Gastroesophageal sphincter (tissue), 4 donors: ENCODE data around the gene NIBAN1. TPM values are rescaled to one million over a fixed set of nuclear protein-coding genes. Genes with fewer than 3 reads are reported as not detected.

Source experiments
- ATAC-seq: fragments of 150-250 bp; one replicate; pipeline ENCODE4 v1.9.1; 2016; ENCODE audit warnings: mild to moderate bottlenecking, moderate library complexity
- H3K27ac ChIP-seq, 4 donors: fragments of 200-600 bp; sonication (generic) in 3 of 4; 1 replicate in 3 of 4; 2 replicates in 1 of 4; pipeline ENCODE4 v1.5.1; 2016 to 2019
- H3K27me3 ChIP-seq: fragments of 200-600 bp; sonication (generic); one replicate; pipeline ENCODE4 v1.5.1; 2019
- H3K36me3 ChIP-seq, 2 donors: fragments of 200-600 bp; sonication (generic); one replicate each; pipeline ENCODE4 v1.5.1; 2019; ENCODE audit warnings: control low read depth in 1 of 2
- H3K4me1 ChIP-seq, 3 donors: fragments of 200-600 bp; sonication (generic); 1 replicate in 2 of 3; 2 replicates in 1 of 3; pipeline ENCODE4 v1.5.1; 2016 to 2019; ENCODE audit warnings: control low read depth in 2 of 3
- H3K4me3 ChIP-seq, 2 donors: fragments of 200-600 bp; sonication (generic); one replicate each; pipeline ENCODE4 v1.5.1; 2019; ENCODE audit warnings: mild to moderate bottlenecking in 1 of 2, moderate library complexity in 1 of 2
- H3K9me3 ChIP-seq, 3 donors: fragments of 200-600 bp; sonication (generic); one replicate each; pipeline ENCODE4 v1.5.1; 2017 to 2019; ENCODE audit warnings: control low read depth in 2 of 3
- CTCF ChIP-seq, 4 experiments: fragments of 200-600 bp in 2 of 4; fragments of 450-650 bp in 2 of 4; sonication (generic) in 1 of 4; IDR thresholded peaks; one replicate each; pipeline ENCODE4 v1.5.1; 2017 to 2019; ENCODE audit warnings: antibody characterized with exemption in 4 of 4, mild to moderate bottlenecking in 2 of 4, moderate library complexity in 2 of 4
- EP300 ChIP-seq: sonication (generic); formaldehyde crosslinking; IDR thresholded peaks from one replicate; pipeline ENCODE4 v1.6.1; 2017; ENCODE audit warnings: antibody characterized with exemption, mild to moderate bottlenecking
- POLR2A ChIP-seq, 2 donors: fragments of 450-650 bp; IDR thresholded peaks; one replicate each; pipeline ENCODE4 v1.6.1; 2017; ENCODE audit warnings: antibody characterized with exemption in 2 of 2, mild to moderate bottlenecking in 2 of 2, moderate library complexity in 1 of 2
- POLR2AphosphoS5 ChIP-seq: sonication (generic); formaldehyde crosslinking; IDR thresholded peaks from one replicate; pipeline ENCODE4 v1.6.1; 2017; ENCODE audit warnings: antibody characterized with exemption
- WGBS, 2 donors: methylation state at CpG; one replicate each; pipeline ENCODE4 v1.1.5; 2018; ENCODE audit warnings: low coverage in 1 of 2; 5-methylcytosine and 5-hydroxymethylcytosine counted together
- total RNA-seq, 4 donors: library from RNA; depleted of rRNA; stranded (reverse); fragments of >200 nt; gene quantifications; one replicate each; pipeline ENCODE4 v1.1.0, GENCODE V29; 2016

NIBAN1 gene
- total RNA-seq, result 100 to 1,000 TPM; 544 to 589 (median 567) TPM

GRCh38 chr1:184974056-184974836 is at the start of gene NIBAN1:
Gene NIBAN1 (minus strand): TSS chr1:184974508. CDS start chr1:184974356, 152 bp downstream.
- WGBS, 2 donors, result 0% methylated on average over 1 of the region's 70 CpGs; no CpG with 5 or more reads in 1 of the 2 donors
- Histone ChIP-seq H3K27me3 (no peaks in the 10 kb centered on the region), H3K36me3 (no peaks in the 10 kb centered on the region), H3K27ac (peak within 1 kb of the TSS; percentile 84 to 96 (median 93)), H3K9me3 (no peaks in the 10 kb centered on the region), H3K4me3 (peak within 1 kb of the TSS; percentile 77 to 83), H3K4me1 (peaks cover 0 to 39% (median 0%) of the 10 kb centered on the region in 3 donors)
- peak; percentile 87 for ATAC-seq
- TF ChIP-seq POLR2AphosphoS5 (peak; percentile 93), POLR2A (IDR thresholded peaks at IDR 0.05) (peak; percentile 88), EP300 (no peak), CTCF (IDR thresholded peaks at IDR 0.05) (peak in 1 of 4 experiments; percentile 27)

GRCh38 chr1:185017966-185018365 is 43.7 kb upstream of the NIBAN1 start:
- no peak for TF ChIP-seq POLR2AphosphoS5
- TF ChIP-seq CTCF (IDR thresholded peaks at IDR 0.05), result no peak
- no peak for TF ChIP-seq EP300
- no peak for TF ChIP-seq POLR2A (IDR thresholded peaks at IDR 0.05)
- no peak for ATAC-seq

GRCh38 chr1:185017338-185017737 is 43.0 kb upstream of the NIBAN1 start:
- no peaks in the 10 kb centered on the region for H3K36me3 ChIP-seq
- TF ChIP-seq CTCF (IDR thresholded peaks at IDR 0.05) (no peak), POLR2AphosphoS5 (no peak), EP300 (no peak), POLR2A (IDR thresholded peaks at IDR 0.05) (no peak)
- no peaks in the 10 kb centered on the region for H3K9me3 ChIP-seq
- no peak for ATAC-seq
- no peaks in the 10 kb centered on the region for H3K27me3 ChIP-seq
- H3K27ac ChIP-seq, result no peak overlapping the region
- H3K4me1 ChIP-seq, result no peaks in the 10 kb centered on the region
- WGBS, 2 donors, result 83 to 97% methylated on average over 2 of the region's 2 CpGs
- no peak overlapping the region for H3K4me3 ChIP-seq

More at GRCh38 chr1:185017966-185018365, 43.7 kb upstream of the NIBAN1 start:
- Histone ChIP-seq H3K4me1 (no peaks in the 10 kb centered on the region), H3K27me3 (no peaks in the 10 kb centered on the region), H3K36me3 (no peaks in the 10 kb centered on the region), H3K9me3 (no peaks in the 10 kb centered on the region), H3K4me3 (no peak overlapping the region), H3K27ac (no peak overlapping the region)
- WGBS, 2 donors, result 58 to 83% methylated on average over 1 of the region's 3 CpGs

- Histone ChIP-seq H3K27ac (no peak overlapping the region), H3K4me1 (no peaks in the 10 kb centered on the region), H3K36me3 (no peaks in the 10 kb centered on the region), H3K27me3 (no peaks in the 10 kb centered on the region), H3K4me3 (no peak overlapping the region), H3K9me3 (no peaks in the 10 kb centered on the region)
- TF ChIP-seq EP300, result no peak
- no peak for TF ChIP-seq CTCF (IDR thresholded peaks at IDR 0.05)
- no peak for TF ChIP-seq POLR2AphosphoS5
- TF ChIP-seq POLR2A (IDR thresholded peaks at IDR 0.05), result no peak
- no peak for ATAC-seq
- WGBS, 2 donors, result 46 to 100% methylated on average over 1 to 2 of the region's 2 CpGs
Observed at GRCh38 chr1:185016880-185017279, 42.6 kb upstream of the NIBAN1 start.

- ATAC-seq, result no peak
- no peaks in the 10 kb centered on the region for H3K4me1 ChIP-seq
- 92 to 98% methylated on average over 2 to 3 of the region's 3 CpGs for WGBS, 2 donors
- no peak overlapping the region for H3K4me3 ChIP-seq
- TF ChIP-seq EP300 (no peak), POLR2AphosphoS5 (no peak), CTCF (IDR thresholded peaks at IDR 0.05) (no peak), POLR2A (IDR thresholded peaks at IDR 0.05) (no peak)
- H3K27ac ChIP-seq, result no peak overlapping the region
- no peaks in the 10 kb centered on the region for H3K36me3 ChIP-seq
- H3K27me3 ChIP-seq, result no peaks in the 10 kb centered on the region
- H3K9me3 ChIP-seq, result no peaks in the 10 kb centered on the region
Observed at GRCh38 chr1:185015631-185016030, 41.3 kb upstream of the NIBAN1 start.
